Activated T-cell treated with anti-CD3 and anti-CD28 coated beads, Interleukin-2, amount 50 U/mL, for 24 hours (primary cell): Measurements from ENCODE around the gene ATP1B1.

Experiments used
- DNase-seq: peaks from one replicate; pipeline ENCODE4 v3.0.0-alpha.2; 2020
- H3K27ac Mint-ChIP-seq: 2 replicates; pipeline ENCODE4 v1.8.0; 2020; ENCODE audit warnings: mild to moderate bottlenecking, mixed read lengths
- H3K27me3 Mint-ChIP-seq: 2 replicates; pipeline ENCODE4 v1.8.0; 2020; ENCODE audit warnings: mixed read lengths
- H3K36me3 Mint-ChIP-seq: 2 replicates; pipeline ENCODE4 v1.8.0; 2020; ENCODE audit warnings: low read depth, mixed read lengths
- H3K4me1 Mint-ChIP-seq: 2 replicates; pipeline ENCODE4 v1.8.0; 2020; ENCODE audit warnings: low read depth, mixed read lengths
- H3K4me3 Mint-ChIP-seq: 2 replicates; pipeline ENCODE4 v1.8.0; 2020; ENCODE audit warnings: mild to moderate bottlenecking, moderate library complexity, mixed read lengths
- H3K9me3 Mint-ChIP-seq: 2 replicates; pipeline ENCODE4 v1.8.0; 2020; ENCODE audit warnings: mixed read lengths

Gene ATP1B1

GRCh38 chr1:169106095-169106920, at the start of gene ATP1B1:
Gene ATP1B1, plus strand, starts transcription at chr1:169106690. Its CDS starts 140 bp downstream, at chr1:169106830.
- peak within 1 kb of the TSS; percentile 78 for H3K4me3 Mint-ChIP-seq
- peak; percentile 90 for DNase-seq
- peak within 1 kb of the TSS; percentile 85 for H3K27ac Mint-ChIP-seq
- H3K4me1 Mint-ChIP-seq = peaks cover 44% of the 10 kb centered on the region
- peaks cover 23% of the 10 kb centered on the region for H3K27me3 Mint-ChIP-seq
- H3K36me3 Mint-ChIP-seq = no peaks in the 10 kb centered on the region
- H3K9me3 Mint-ChIP-seq = no peaks in the 10 kb centered on the region

- Mint-ChIP-seq H3K4me1 (peaks cover 3% of the 10 kb centered on the region), H3K27ac (no peak overlapping the region), H3K4me3 (no peak overlapping the region), H3K27me3 (peaks cover 2% of the 10 kb centered on the region), H3K36me3 (no peaks in the 10 kb centered on the region), H3K9me3 (peaks cover 3% of the 10 kb centered on the region)
- DNase-seq = no peak
These were observed 47.1 kb upstream of the ATP1B1 start for GRCh38 chr1:169059421-169059820.

- Mint-ChIP-seq H3K27me3 (peaks cover 2% of the 10 kb centered on the region), H3K4me3 (no peak overlapping the region), H3K27ac (no peak overlapping the region), H3K36me3 (no peaks in the 10 kb centered on the region), H3K4me1 (peaks cover 3% of the 10 kb centered on the region), H3K9me3 (peaks cover 6% of the 10 kb centered on the region)
- DNase-seq = no peak
These were observed 46.3 kb upstream of the ATP1B1 start for GRCh38 chr1:169060043-169060722.

GRCh38 chr1:169060919-169061639, 45.4 kb upstream of the ATP1B1 start:
- peaks cover 3% of the 10 kb centered on the region for H3K4me1 Mint-ChIP-seq
- H3K27ac Mint-ChIP-seq = no peak overlapping the region
- H3K4me3 Mint-ChIP-seq = no peak overlapping the region
- no peaks in the 10 kb centered on the region for H3K36me3 Mint-ChIP-seq
- H3K27me3 Mint-ChIP-seq = no peaks in the 10 kb centered on the region
- DNase-seq = no peak
- peaks cover 6% of the 10 kb centered on the region for H3K9me3 Mint-ChIP-seq

- peaks cover 4% of the 10 kb centered on the region for H3K36me3 Mint-ChIP-seq
- H3K27ac Mint-ChIP-seq = no peak overlapping the region
- H3K4me3 Mint-ChIP-seq = no peak overlapping the region
- no peaks in the 10 kb centered on the region for H3K27me3 Mint-ChIP-seq
- no peak for DNase-seq
- peaks cover 13% of the 10 kb centered on the region for H3K9me3 Mint-ChIP-seq
- peaks cover 3% of the 10 kb centered on the region for H3K4me1 Mint-ChIP-seq
These were observed 44.3 kb upstream of the ATP1B1 start for GRCh38 chr1:169062152-169062551.

GRCh38 chr1:169064103-169064502, 42.4 kb upstream of the ATP1B1 start:
- no peak overlapping the region for H3K4me3 Mint-ChIP-seq
- peaks cover 17% of the 10 kb centered on the region for H3K9me3 Mint-ChIP-seq
- no peak overlapping the region for H3K27ac Mint-ChIP-seq
- DNase-seq = no peak
- peaks cover 4% of the 10 kb centered on the region for H3K36me3 Mint-ChIP-seq
- no peaks in the 10 kb centered on the region for H3K27me3 Mint-ChIP-seq
- H3K4me1 Mint-ChIP-seq = peaks cover 3% of the 10 kb centered on the region

- peaks cover 4% of the 10 kb centered on the region for H3K36me3 Mint-ChIP-seq
These were observed 35.9 kb upstream of the ATP1B1 start for GRCh38 chr1:169070547-169070946.

GRCh38 chr1:169070958-169071357, 35.5 kb upstream of the ATP1B1 start:
- Mint-ChIP-seq H3K4me3 (no peak overlapping the region), H3K27me3 (no peaks in the 10 kb centered on the region), H3K36me3 (peaks cover 4% of the 10 kb centered on the region)

More at GRCh38 chr1:169070547-169070946, 35.9 kb upstream of the ATP1B1 start:
- Mint-ChIP-seq H3K9me3 (peaks cover 11% of the 10 kb centered on the region), H3K27me3 (no peaks in the 10 kb centered on the region), H3K4me3 (no peak overlapping the region), H3K4me1 (no peaks in the 10 kb centered on the region), H3K27ac (no peak overlapping the region)
- no peak for DNase-seq

GRCh38 chr1:169072945-169073725, 33.4 kb upstream of the ATP1B1 start:
- no peak overlapping the region for H3K4me3 Mint-ChIP-seq
- H3K36me3 Mint-ChIP-seq = no peaks in the 10 kb centered on the region
- no peak overlapping the region for H3K27ac Mint-ChIP-seq
- DNase-seq = no peak
- no peaks in the 10 kb centered on the region for H3K4me1 Mint-ChIP-seq
- no peaks in the 10 kb centered on the region for H3K9me3 Mint-ChIP-seq
- H3K27me3 Mint-ChIP-seq = no peaks in the 10 kb centered on the region

More at GRCh38 chr1:169070958-169071357, 35.5 kb upstream of the ATP1B1 start:
- H3K4me1 Mint-ChIP-seq = no peaks in the 10 kb centered on the region
- no peak overlapping the region for H3K27ac Mint-ChIP-seq
- DNase-seq = no peak
- peaks cover 11% of the 10 kb centered on the region for H3K9me3 Mint-ChIP-seq

- no peaks in the 10 kb centered on the region for H3K4me1 Mint-ChIP-seq
- no peaks in the 10 kb centered on the region for H3K27me3 Mint-ChIP-seq
These were observed 28.2 kb upstream of the ATP1B1 start for GRCh38 chr1:169078163-169078883.

GRCh38 chr1:169081503-169082123, 24.9 kb upstream of the ATP1B1 start:
- DNase-seq = no peak
- H3K9me3 Mint-ChIP-seq = no peaks in the 10 kb centered on the region
- H3K4me1 Mint-ChIP-seq = peaks cover 1% of the 10 kb centered on the region
- no peaks in the 10 kb centered on the region for H3K27me3 Mint-ChIP-seq
- no peaks in the 10 kb centered on the region for H3K36me3 Mint-ChIP-seq
- no peak overlapping the region for H3K27ac Mint-ChIP-seq
- no peak overlapping the region for H3K4me3 Mint-ChIP-seq

More at GRCh38 chr1:169078163-169078883, 28.2 kb upstream of the ATP1B1 start:
- DNase-seq = no peak
- Mint-ChIP-seq H3K9me3 (no peaks in the 10 kb centered on the region), H3K4me3 (no peak overlapping the region), H3K27ac (no peak overlapping the region), H3K36me3 (no peaks in the 10 kb centered on the region)

GRCh38 chr1:169085911-169086310, 20.6 kb upstream of the ATP1B1 start:
- Mint-ChIP-seq H3K4me1 (peaks cover 12% of the 10 kb centered on the region), H3K27me3 (no peaks in the 10 kb centered on the region), H3K9me3 (no peaks in the 10 kb centered on the region), H3K27ac (no peak overlapping the region), H3K36me3 (no peaks in the 10 kb centered on the region), H3K4me3 (no peak overlapping the region)
- no peak for DNase-seq
